ENCODE results near the gene MRPL58.
A peak's percentile ranks its signal among the peaks of the same experiment; 100 is the strongest.

The MRPL58 gene

GRCh38 chr17:74994440-74994839, 18.0 kb upstream of the MRPL58 start:
- Histone ChIP-seq H3K27me3 (ENCODE audit: insufficient read depth, poor library complexity, severe bottlenecking) (no peaks in the 10 kb centered on the region), H3K4me3 (ENCODE audit: severe bottlenecking) (no peak overlapping the region), H3K36me3 (ENCODE audit: low read depth) (no peaks in the 10 kb centered on the region), H3K27ac (ENCODE audit: poor library complexity, severe bottlenecking) (peak overlapping the region; percentile 87), H3K4me1 (ENCODE audit: insufficient read depth, poor library complexity, severe bottlenecking) (peaks cover 40% of the 10 kb centered on the region), H3K9me3 (ENCODE audit: severe bottlenecking) (no peaks in the 10 kb centered on the region)
- no peak for DNase-seq (ENCODE audit: low spot score)
- TF ChIP-seq CTCF (IDR thresholded peaks at IDR 0.05; ENCODE audit: poor library complexity, severe bottlenecking) = no peak
- ATAC-seq (ENCODE audit: low read depth) = peak; percentile 50

GRCh38 chr17:74995847-74996246, 16.6 kb upstream of the MRPL58 start:
- TF ChIP-seq CTCF (IDR thresholded peaks at IDR 0.05; ENCODE audit: poor library complexity, severe bottlenecking) = no peak
- DNase-seq (ENCODE audit: low spot score) = no peak
- ATAC-seq (ENCODE audit: low read depth) = no peak
- Histone ChIP-seq H3K27me3 (ENCODE audit: insufficient read depth, poor library complexity, severe bottlenecking) (no peaks in the 10 kb centered on the region), H3K27ac (ENCODE audit: poor library complexity, severe bottlenecking) (no peak overlapping the region), H3K9me3 (ENCODE audit: severe bottlenecking) (no peaks in the 10 kb centered on the region), H3K4me1 (ENCODE audit: insufficient read depth, poor library complexity, severe bottlenecking) (peaks cover 40% of the 10 kb centered on the region), H3K36me3 (ENCODE audit: low read depth) (peaks cover 5% of the 10 kb centered on the region), H3K4me3 (ENCODE audit: severe bottlenecking) (no peak overlapping the region)

- Histone ChIP-seq H3K27me3 (ENCODE audit: insufficient read depth, poor library complexity, severe bottlenecking) (no peaks in the 10 kb centered on the region), H3K4me3 (ENCODE audit: severe bottlenecking) (no peak overlapping the region), H3K9me3 (ENCODE audit: severe bottlenecking) (no peaks in the 10 kb centered on the region), H3K36me3 (ENCODE audit: low read depth) (peaks cover 30% of the 10 kb centered on the region), H3K4me1 (ENCODE audit: insufficient read depth, poor library complexity, severe bottlenecking) (peaks cover 12% of the 10 kb centered on the region), H3K27ac (ENCODE audit: poor library complexity, severe bottlenecking) (no peak overlapping the region)
- no peak for ATAC-seq (ENCODE audit: low read depth)
- no peak for DNase-seq (ENCODE audit: low spot score)
- no peak for TF ChIP-seq CTCF (IDR thresholded peaks at IDR 0.05; ENCODE audit: poor library complexity, severe bottlenecking)
Observed at GRCh38 chr17:74998783-74999182, 13.7 kb upstream of the MRPL58 start.

GRCh38 chr17:74999523-74999922, 12.9 kb upstream of the MRPL58 start:
- DNase-seq (ENCODE audit: low spot score) = no peak

More at GRCh38 chr17:74999523-74999922, 12.9 kb upstream of the MRPL58 start:
- H3K9me3 ChIP-seq (ENCODE audit: severe bottlenecking) = no peaks in the 10 kb centered on the region
- H3K27me3 ChIP-seq (ENCODE audit: insufficient read depth, poor library complexity, severe bottlenecking) = no peaks in the 10 kb centered on the region
- no peak overlapping the region for H3K27ac ChIP-seq (ENCODE audit: poor library complexity, severe bottlenecking)
- no peak for TF ChIP-seq CTCF (IDR thresholded peaks at IDR 0.05; ENCODE audit: poor library complexity, severe bottlenecking)
- no peak for ATAC-seq (ENCODE audit: low read depth)
- no peak overlapping the region for H3K4me3 ChIP-seq (ENCODE audit: severe bottlenecking)
- peaks cover 4% of the 10 kb centered on the region for H3K4me1 ChIP-seq (ENCODE audit: insufficient read depth, poor library complexity, severe bottlenecking)
- H3K36me3 ChIP-seq (ENCODE audit: low read depth) = peaks cover 32% of the 10 kb centered on the region
